ENCODE data around the gene EEF1B2. TPM values are rescaled to one million over a fixed set of nuclear protein-coding genes. Genes with fewer than 3 reads are reported as not detected.
"Not testable (repeated sequence)": the region's sequence is repeated elsewhere in the genome, so short reads cannot be mapped to it uniquely, and the experiment has no call there.

Gene EEF1B2
- total and polyA plus RNA-seq, 2 donors from 2014 or later, result 444 to 529 TPM

GRCh38 chr2:206176121-206176520 is 16.4 kb downstream of the EEF1B2 start:
- Histone ChIP-seq H3K27me3 (ENCODE audit: control insufficient read depth, insufficient read depth, low read length) (no peaks in the 10 kb centered on the region), H3K4me3 (ENCODE audit: low read length in 3 of 3) (no peak overlapping the region)
- FAIRE-seq, result no peak

GRCh38 chr2:206176901-206177300 is 17.2 kb downstream of the EEF1B2 start:
- Histone ChIP-seq H3K27me3 (ENCODE audit: control insufficient read depth, insufficient read depth, low read length) (no peaks in the 10 kb centered on the region), H3K27ac (ENCODE audit: low read depth in 2 of 2, low read length in 2 of 2) (no peak overlapping the region), H3K9ac (ENCODE audit: low read length in 3 of 3) (no peak overlapping the region), H3K4me3 (ENCODE audit: low read length in 3 of 3) (no peak overlapping the region), H3K4me1 (ENCODE audit: control insufficient read depth in 2 of 3, insufficient read depth in 2 of 3, low read depth in 1 of 3, low read length in 3 of 3) (no peaks in the 10 kb centered on the region), H3K9me3 (ENCODE audit: control insufficient read depth in 2 of 3, insufficient read depth in 1 of 3, low read length in 3 of 3) (no peaks in the 10 kb centered on the region), H3K36me3 (ENCODE audit: control insufficient read depth in 2 of 3, insufficient read depth in 3 of 3, low read length in 3 of 3) (no peaks in the 10 kb centered on the region)
- DNase-seq (peak in 2 of 5 donors; percentile 24 to 55), FAIRE-seq (no peak)
- intact Hi-C loops (cut with DNase I), result no loop called here
- no peak for TF ChIP-seq CTCF (IDR thresholded peaks at IDR 0.05; ENCODE audit: borderline replicate concordance, extremely low read depth, insufficient read depth)

More at GRCh38 chr2:206176121-206176520, 16.4 kb downstream of the EEF1B2 start:
- DNase-seq, result peak in 1 of 5 donors; percentile 27
- no peak overlapping the region for H3K9ac ChIP-seq (ENCODE audit: low read length in 3 of 3)
- H3K36me3 ChIP-seq (ENCODE audit: control insufficient read depth in 2 of 3, insufficient read depth in 3 of 3, low read length in 3 of 3), result no peaks in the 10 kb centered on the region
- no peak overlapping the region for H3K27ac ChIP-seq (ENCODE audit: low read depth in 2 of 2, low read length in 2 of 2)
- intact Hi-C loops (cut with DNase I), result no loop called here
- H3K4me1 ChIP-seq (ENCODE audit: control insufficient read depth in 2 of 3, insufficient read depth in 2 of 3, low read depth in 1 of 3, low read length in 3 of 3), result no peaks in the 10 kb centered on the region
- no peak for TF ChIP-seq CTCF (IDR thresholded peaks at IDR 0.05; ENCODE audit: borderline replicate concordance, extremely low read depth, insufficient read depth)
- no peaks in the 10 kb centered on the region for H3K9me3 ChIP-seq (ENCODE audit: control insufficient read depth in 2 of 3, insufficient read depth in 1 of 3, low read length in 3 of 3)

- H3K4me1 ChIP-seq (ENCODE audit: control insufficient read depth in 2 of 3, insufficient read depth in 2 of 3, low read depth in 1 of 3, low read length in 3 of 3); H3K9me3 ChIP-seq (ENCODE audit: control insufficient read depth in 2 of 3, insufficient read depth in 1 of 3, low read length in 3 of 3); H3K9ac ChIP-seq (ENCODE audit: low read length in 3 of 3); FAIRE-seq; H3K4me3 ChIP-seq (ENCODE audit: low read length in 3 of 3); H3K27ac ChIP-seq (ENCODE audit: low read depth in 2 of 2, low read length in 2 of 2); H3K27me3 ChIP-seq (ENCODE audit: control insufficient read depth, insufficient read depth, low read length); H3K36me3 ChIP-seq (ENCODE audit: control insufficient read depth in 2 of 3, insufficient read depth in 3 of 3, low read length in 3 of 3); DNase-seq; intact Hi-C loops (cut with DNase I): not testable (repeated sequence)
These were observed 21.8 kb downstream of the EEF1B2 start for GRCh38 chr2:206181526-206181925.

GRCh38 chr2:206189691-206190090 is 30.0 kb downstream of the EEF1B2 start:
- TF ChIP-seq CTCF (IDR thresholded peaks at IDR 0.05; ENCODE audit: borderline replicate concordance, extremely low read depth, insufficient read depth), result no peak
- H3K4me3 ChIP-seq (ENCODE audit: low read length in 3 of 3), result no peak overlapping the region
- H3K9me3 ChIP-seq (ENCODE audit: control insufficient read depth in 2 of 3, insufficient read depth in 1 of 3, low read length in 3 of 3), result no peaks in the 10 kb centered on the region
- no peaks in the 10 kb centered on the region for H3K27me3 ChIP-seq (ENCODE audit: control insufficient read depth, insufficient read depth, low read length)
- H3K27ac ChIP-seq (ENCODE audit: low read depth in 2 of 2, low read length in 2 of 2), result no peak overlapping the region
- no peaks in the 10 kb centered on the region for H3K36me3 ChIP-seq (ENCODE audit: control insufficient read depth in 2 of 3, insufficient read depth in 3 of 3, low read length in 3 of 3)
- H3K4me1 ChIP-seq (ENCODE audit: control insufficient read depth in 2 of 3, insufficient read depth in 2 of 3, low read depth in 1 of 3, low read length in 3 of 3), result no peaks in the 10 kb centered on the region
- intact Hi-C loops (cut with DNase I), result no loop called here
- DNase-seq (no peak), FAIRE-seq (no peak)
- H3K9ac ChIP-seq (ENCODE audit: low read length in 3 of 3), result no peak overlapping the region
